MM.1S (cell line): ENCODE data around the gene ZNF592.

Experiments
- DNase-seq: peaks from one replicate; pipeline ENCODE4 v3.0.0-alpha.2; 2015
- H2AFZ ChIP-seq: fragments of 300-600 bp; sonication (generic); 2 replicates; pipeline ENCODE4 v1.6.0; 2016; ENCODE audit warnings: antibody characterized with exemption, low read length
- H3F3A ChIP-seq: fragments of 300-600 bp; sonication (generic); 2 replicates; pipeline ENCODE4 v1.6.1; 2016; ENCODE audit warnings: mild to moderate bottlenecking, antibody characterized with exemption, low read length, moderate library complexity, mixed read lengths; ENCODE audit not compliant: insufficient read depth
- H3K27ac ChIP-seq: fragments of 300-600 bp; sonication (generic); 2 replicates; pipeline ENCODE4 v1.5.1; 2016; ENCODE audit warnings: mild to moderate bottlenecking, low read length
- H3K27me3 ChIP-seq: fragments of 300-600 bp; sonication (generic); replicated peaks from 2 replicates; pipeline ENCODE4 v1.6.0; 2016; ENCODE audit warnings: low read length; ENCODE audit not compliant: insufficient read depth
- H3K36me3 ChIP-seq: fragments of 300-600 bp; sonication (generic); replicated peaks from 2 replicates; pipeline ENCODE4 v1.6.1; 2016; ENCODE audit warnings: mild to moderate bottlenecking, low read length, mixed read lengths; ENCODE audit not compliant: insufficient read depth
- H3K4me1 ChIP-seq: fragments of 300-600 bp; sonication (generic); 2 replicates; pipeline ENCODE4 v1.6.1; 2016; ENCODE audit warnings: low read length, mixed read lengths
- H3K4me2 ChIP-seq: fragments of 300-600 bp; sonication (generic); 2 replicates; pipeline ENCODE4 v1.6.0; 2016; ENCODE audit warnings: low read depth, low read length
- H3K4me3 ChIP-seq: fragments of 300-600 bp; sonication (generic); 2 replicates; pipeline ENCODE4 v1.5.1; 2016; ENCODE audit warnings: low read length, mixed read lengths
- H3K79me2 ChIP-seq: fragments of 300-600 bp; sonication (generic); 2 replicates; pipeline ENCODE4 v1.6.1; 2016; ENCODE audit warnings: mixed run types, low read length, mixed read lengths
- H3K9ac ChIP-seq: fragments of 300-600 bp; sonication (generic); 2 replicates; pipeline ENCODE4 v1.6.1; 2016; ENCODE audit warnings: low read length, mixed read lengths
- H3K9me2 ChIP-seq: fragments of 300-600 bp; sonication (generic); replicated peaks from 2 replicates; pipeline ENCODE4 v1.6.1; 2016; ENCODE audit warnings: mild to moderate bottlenecking, low read length, mixed read lengths; ENCODE audit not compliant: insufficient read depth
- H3K9me3 ChIP-seq: fragments of 300-600 bp; sonication (generic); replicated peaks from 2 replicates; pipeline ENCODE4 v1.6.1; 2016; ENCODE audit warnings: mild to moderate bottlenecking, low read length, mixed read lengths; ENCODE audit not compliant: insufficient read depth
- H4K20me1 ChIP-seq: fragments of 300-600 bp; sonication (generic); 2 replicates; pipeline ENCODE4 v1.6.1; 2016; ENCODE audit warnings: mild to moderate bottlenecking, low read length, moderate library complexity, mixed read lengths; ENCODE audit not compliant: insufficient read depth
- CTCF ChIP-seq: fragments of 300-600 bp; sonication (generic); IDR thresholded peaks from 2 replicates; pipeline ENCODE4 v1.5.1; 2016; ENCODE audit warnings: antibody characterized with exemption, low read length, mixed read lengths
- EZH2 ChIP-seq: fragments of 300-600 bp; sonication (generic); optimal IDR thresholded peaks from 2 replicates; pipeline ENCODE3; 2017; ENCODE audit warnings: low read depth, mild to moderate bottlenecking, antibody characterized with exemption, low read length, mixed read lengths
- EZH2phosphoT487 ChIP-seq: fragments of 300-600 bp; sonication (generic); IDR thresholded peaks from 2 replicates; pipeline ENCODE4 v1.6.1; 2018; ENCODE audit warnings: antibody characterized with exemption, low read length

ZNF592 gene

GRCh38 chr15:84715441-84716035, 32.9 kb upstream of the ZNF592 start:
- Histone ChIP-seq H3F3A (peaks cover 16% of the 10 kb centered on the region; the same call in 1 of the 2 replicates), H3K27me3 (no peaks in the 10 kb centered on the region), H3K9me2 (no peaks in the 10 kb centered on the region), H3K4me2 (peak overlapping the region; percentile 79), H4K20me1 (no peaks in the 10 kb centered on the region), H3K27ac (peak overlapping the region; percentile 76; the same call in 1 of the 2 replicates), H3K9ac (peak overlapping the region; percentile 82), H3K79me2 (peaks cover 53% of the 10 kb centered on the region), H2AFZ (peak overlapping the region; percentile 82), H3K36me3 (no peaks in the 10 kb centered on the region), H3K9me3 (no peaks in the 10 kb centered on the region), H3K4me1 (peaks cover 14% of the 10 kb centered on the region), H3K4me3 (peak overlapping the region; percentile 89)
- DNase-seq: peak; percentile 27
- TF ChIP-seq EZH2 (no peak), CTCF (no peak), EZH2phosphoT487 (no peak)

- no peaks in the 10 kb centered on the region for H3K27me3 ChIP-seq
- H3K9me3 ChIP-seq: no peaks in the 10 kb centered on the region
- H3K9me2 ChIP-seq: no peaks in the 10 kb centered on the region
- peak within 1 kb of the TSS; percentile 79 for H3K4me2 ChIP-seq
- no peaks in the 10 kb centered on the region for H4K20me1 ChIP-seq
- peak within 1 kb of the TSS; percentile 76; the same call in 1 of the 2 replicates for H3K27ac ChIP-seq
- H2AFZ ChIP-seq: peak within 1 kb of the TSS; percentile 82
- peaks cover 16% of the 10 kb centered on the region; the same call in 1 of the 2 replicates for H3F3A ChIP-seq
- no peaks in the 10 kb centered on the region for H3K36me3 ChIP-seq
- peaks cover 47% of the 10 kb centered on the region for H3K79me2 ChIP-seq
- TF ChIP-seq EZH2: no peak
- no peak for TF ChIP-seq EZH2phosphoT487
- TF ChIP-seq CTCF: no peak
- DNase-seq: peak; percentile 96
- H3K4me1 ChIP-seq: peaks cover 14% of the 10 kb centered on the region
- peak within 1 kb of the TSS; percentile 89 for H3K4me3 ChIP-seq
- H3K9ac ChIP-seq: peak within 1 kb of the TSS; percentile 82
Observed at GRCh38 chr15:84716036-84716732, 32.2 kb upstream of the ZNF592 start, which contains the start of gene SEC11A. Gene SEC11A, minus strand, starts transcription at chr15:84716139. Its CDS starts 64 bp downstream, at chr15:84716075.

- H3K79me2 ChIP-seq: no peaks in the 10 kb centered on the region
- no peak for DNase-seq
- peaks cover 14% of the 10 kb centered on the region for H3F3A ChIP-seq
- no peaks in the 10 kb centered on the region for H4K20me1 ChIP-seq
- H3K9me3 ChIP-seq: no peaks in the 10 kb centered on the region
- H3K27ac ChIP-seq: no peak overlapping the region
- no peak overlapping the region for H3K4me3 ChIP-seq
- H3K4me2 ChIP-seq: no peak overlapping the region
- H2AFZ ChIP-seq: no peak overlapping the region
- TF ChIP-seq EZH2phosphoT487: no peak
- no peak for TF ChIP-seq EZH2
- TF ChIP-seq CTCF: no peak
- no peak overlapping the region for H3K9ac ChIP-seq
- no peaks in the 10 kb centered on the region for H3K9me2 ChIP-seq
- H3K36me3 ChIP-seq: no peaks in the 10 kb centered on the region
- no peaks in the 10 kb centered on the region for H3K27me3 ChIP-seq
- peaks cover 10% of the 10 kb centered on the region for H3K4me1 ChIP-seq
Observed at GRCh38 chr15:84721371-84721770, 27.0 kb upstream of the ZNF592 start.
